HepG2 (cell line): Measurements from ENCODE around the gene PCBP4. TPM values are rescaled to one million over a fixed set of nuclear protein-coding genes. Genes with fewer than 3 reads are reported as not detected.

ENCODE experiments used
- ATAC-seq: fragments of 200-7000 bp; cut with Tn5 transposase; 3 replicates; pipeline ENCODE4 v1.9.1; 2020; ENCODE audit warnings: mild to moderate bottlenecking, moderate library complexity
- BruUV-seq: library from RNA; stranded (reverse); fragments of 400-500 nt; replicated peaks from 2 replicates; lab custom pipeline; 2021; lab: Mats Ljungman, UMichigan
- CTCF ChIA-PET: fragments of 300-600 bp; formaldehyde crosslinking; extraction: SDS; loops from one replicate; lab custom pipeline; 2021; ENCODE audit warnings: low total read pairs, inconsistent platforms, low intra/inter-chr PET ratio; lab: Yijun Ruan, JAX
- POLR2A ChIA-PET: fragments of 350-600 bp; sonication (Branson Sonifier 250); formaldehyde crosslinking; loops from one replicate; lab custom pipeline; 2020; ENCODE audit warnings: antibody characterized with exemption, inconsistent platforms; lab: Yijun Ruan, JAX
- DNase-seq: peaks from one replicate; pipeline ENCODE4 v3.0.0-alpha.2; 2015; ENCODE audit warnings: low spot score
- FAIRE-seq: peaks from 3 replicates; lab custom pipeline; 2011; peaks lifted over from hg19 to GRCh38; lab: Jason Lieb, UNC
- H2AFZ ChIP-seq: one replicate; pipeline ENCODE4 v1.6.1; 2011; ENCODE audit warnings: low read length, inconsistent platforms
- H3K27ac ChIP-seq: fragments of 300-600 bp; 3 replicates; pipeline ENCODE4 v1.8.0; 2011; ENCODE audit warnings: mixed run types, mild to moderate bottlenecking, mixed read lengths, low read length, inconsistent platforms; ENCODE audit not compliant: insufficient read depth; ENCODE audit errors: extremely low read length
- H3K27me3 ChIP-seq, 2 experiments: fragments of 200-600 bp in 1 of 2; 2 replicates in 1 of 2; 3 replicates in 1 of 2; pipeline versions ENCODE4 v1.6.0 to v1.8.0; 2011; ENCODE audit warnings: low read length in 2 of 2, mild to moderate bottlenecking in 2 of 2, moderate library complexity in 2 of 2, inconsistent platforms in 1 of 2; ENCODE audit not compliant: insufficient read depth in 2 of 2, control insufficient read depth in 1 of 2
- H3K36me3 ChIP-seq, 2 experiments: fragments of 200-600 bp in 1 of 2; replicated peaks in 1 of 2; 2 replicates in 1 of 2; 3 replicates in 1 of 2; pipeline versions ENCODE4 v1.5.1 to v1.8.0; 2011; ENCODE audit warnings: low read length in 2 of 2, inconsistent platforms in 1 of 2; ENCODE audit not compliant: insufficient read depth in 2 of 2, control insufficient read depth in 1 of 2
- H3K4me1 ChIP-seq: 2 replicates; pipeline ENCODE4 v1.5.1; 2012; ENCODE audit warnings: low read length, inconsistent platforms; ENCODE audit not compliant: insufficient read depth
- H3K4me2 ChIP-seq: 2 replicates; pipeline ENCODE4 v1.6.0; 2011; ENCODE audit warnings: low read depth, low read length, inconsistent platforms
- H3K4me3 ChIP-seq, 3 experiments: fragments of 200-600 bp in 1 of 3; sonication (generic), shearing (Covaris generic) in 1 of 3; replicated peaks in 1 of 3; 2 replicates each; pipeline ENCODE4 v1.5.1; 2011 to 2016; ENCODE audit warnings: low read length in 3 of 3, inconsistent platforms in 2 of 3, low read depth in 2 of 3, mild to moderate bottlenecking in 2 of 3, control low read depth in 1 of 3, mixed read lengths in 1 of 3; ENCODE audit not compliant: insufficient read depth in 1 of 3
- H3K79me2 ChIP-seq: one replicate; pipeline ENCODE4 v1.6.1; 2011; ENCODE audit warnings: low read length, inconsistent platforms; ENCODE audit not compliant: insufficient read depth
- H3K9ac ChIP-seq: 2 replicates; pipeline ENCODE4 v1.6.0; 2011; ENCODE audit warnings: mild to moderate bottlenecking, low read depth, low read length, inconsistent platforms; ENCODE audit not compliant: insufficient read depth
- H3K9me3 ChIP-seq: 2 replicates; pipeline ENCODE4 v1.5.1; 2012; ENCODE audit warnings: mild to moderate bottlenecking, low read length
- H4K20me1 ChIP-seq: 2 replicates; pipeline ENCODE4 v1.6.0; 2011; ENCODE audit warnings: inconsistent platforms, mild to moderate bottlenecking, low read length, moderate library complexity; ENCODE audit not compliant: insufficient read depth
- EHMT2 ChIP-seq: fragments of 200-600 bp; sonication (generic); IDR thresholded peaks from 2 replicates; pipeline ENCODE4 v1.7.0; 2017; ENCODE audit warnings: antibody characterized with exemption, low read depth, low read length, borderline replicate concordance
- HIVEP1 ChIP-seq: sonication (generic); formaldehyde crosslinking; IDR thresholded peaks from 2 replicates; pipeline ENCODE4 v1.4.0; 2020; ENCODE audit warnings: mild to moderate bottlenecking, missing genetic modification reagents
- HMG20B ChIP-seq: conservative IDR thresholded peaks from 2 replicates; pipeline ENCODE4 v1.6.1; 2016; ENCODE audit warnings: missing genetic modification reagents, missing compliant biosample characterization
- JUNB ChIP-seq: sonication (generic); formaldehyde crosslinking; IDR thresholded peaks from 2 replicates; pipeline ENCODE4 v1.8.0; 2022; ENCODE audit warnings: missing genetic modification reagents, mild to moderate bottlenecking, borderline replicate concordance
- KDM1A ChIP-seq: IDR thresholded peaks from 2 replicates; pipeline ENCODE4 v1.6.1; 2016; ENCODE audit warnings: missing compliant biosample characterization
- KDM3A ChIP-seq: IDR thresholded peaks from 2 replicates; pipeline ENCODE4 v1.6.1; 2018; ENCODE audit warnings: low read depth, missing compliant biosample characterization
- KDM5B ChIP-seq: sonication (generic); formaldehyde crosslinking; IDR thresholded peaks from 2 replicates; pipeline ENCODE4 v1.4.0; 2020; ENCODE audit warnings: missing genetic modification reagents, mild to moderate bottlenecking, borderline replicate concordance
- KLF6 ChIP-seq: IDR thresholded peaks from 2 replicates; pipeline ENCODE4 v1.8.0; 2016; ENCODE audit warnings: missing biosample characterization, missing genetic modification reagents
- MIER2 ChIP-seq: IDR thresholded peaks from 2 replicates; pipeline ENCODE4 v1.6.1; 2016; ENCODE audit warnings: missing biosample characterization, missing genetic modification reagents
- POLR2G ChIP-seq: fragments of 200-400 bp; formaldehyde crosslinking; IDR thresholded peaks from 2 replicates; pipeline ENCODE4 v1.6.1; 2018; ENCODE audit warnings: mild to moderate bottlenecking, low read depth, low read length, moderate library complexity
- REPIN1 ChIP-seq: sonication (generic); formaldehyde crosslinking; IDR thresholded peaks from 2 replicates; pipeline ENCODE4 v1.8.0; 2022; ENCODE audit warnings: missing genetic modification reagents, low read depth, mild to moderate bottlenecking, borderline replicate concordance
- SNRNP70 ChIP-seq: fragments of 200-400 bp; formaldehyde crosslinking; IDR thresholded peaks from 2 replicates; pipeline ENCODE4 v1.6.1; 2017; ENCODE audit warnings: mild to moderate bottlenecking, low read depth, low read length, moderate library complexity
- SP1 ChIP-seq, 2 experiments: fragments of 450-650 bp in 1 of 2; sonication (generic) in 1 of 2; formaldehyde crosslinking in 1 of 2; IDR thresholded peaks; 2 replicates each; pipeline versions ENCODE4 v1.4.0 to v1.6.1; 2016 to 2020; ENCODE audit warnings: missing genetic modification reagents in 1 of 2
- SPEN ChIP-seq: sonication (generic); formaldehyde crosslinking; IDR thresholded peaks from 2 replicates; pipeline ENCODE4 v1.5.1; 2020; ENCODE audit warnings: low read depth, mild to moderate bottlenecking, missing genetic modification reagents
- ZBTB7B ChIP-seq: sonication (generic); formaldehyde crosslinking; IDR thresholded peaks from 2 replicates; pipeline ENCODE4 v1.4.0; 2020; ENCODE audit warnings: missing genetic modification reagents
- ZNF205 ChIP-seq: IDR thresholded peaks from 2 replicates; pipeline ENCODE4 v1.6.1; 2018; ENCODE audit warnings: missing biosample characterization, missing genetic modification reagents
- ZNF230 ChIP-seq: sonication (generic); formaldehyde crosslinking; IDR thresholded peaks from 2 replicates; pipeline ENCODE4 v1.4.0; 2020; ENCODE audit warnings: mild to moderate bottlenecking, missing genetic modification reagents
- ZNF501 ChIP-seq: sonication (generic); formaldehyde crosslinking; IDR thresholded peaks from 2 replicates; pipeline ENCODE4 v1.5.1; 2020; ENCODE audit warnings: mild to moderate bottlenecking, moderate library complexity, missing genetic modification reagents
- ZNF672 ChIP-seq: sonication (generic); formaldehyde crosslinking; IDR thresholded peaks from 2 replicates; pipeline ENCODE4 v1.8.1; 2022; ENCODE audit warnings: missing genetic modification reagents
- ZNF713 ChIP-seq: sonication (generic); formaldehyde crosslinking; IDR thresholded peaks from 2 replicates; pipeline ENCODE4 v1.4.0; 2020; ENCODE audit warnings: mild to moderate bottlenecking, missing genetic modification reagents
- WGBS: methylation state at CpG from one replicate; pipeline ENCODE4 v1.1.6; 2017; ENCODE audit warnings: low lambda C conversion rate; 5-methylcytosine and 5-hydroxymethylcytosine counted together
- in situ Hi-C: cut with HindIII; loops from 2 replicates; pipeline ENCODE4 v1.10.0; 2017; ENCODE audit warnings: low pct_unique_long_range_greater_than_20kb; ENCODE audit not compliant: extremely low pct_ligation_motif_present
- intact Hi-C: fragments of 100-400 bp; cut with micrococcal nuclease; formaldehyde crosslinking; loops from one replicate; pipeline ENCODE4 v1.10.0; 2022; ENCODE audit not compliant: unreplicated experiment
- polyA plus RNA-seq, 8 experiments: library from polyadenylated mRNA; depleted of rRNA in 3 of 8; stranded (reverse) in 7 of 8; unstranded in 1 of 8; fragments of >200 nt; fragmentation: Illumina TruSeq in 4 of 8; extraction: Trizol in 4 of 8; gene quantifications; 2 replicates each; pipeline versions ENCODE4 v1.2.1 to v1.2.3, GENCODE V29; 2011 to 2016; ENCODE audit warnings: low read depth in 4 of 8, missing spikeins in 1 of 8, mixed read lengths in 1 of 8; ENCODE audit not compliant: insufficient read depth in 1 of 8
- total RNA-seq, 5 experiments: library from RNA; depleted of rRNA; stranded (reverse); fragments of >200 nt; fragmentation: Illumina TruSeq; extraction: Trizol; gene quantifications; 2 replicates each; pipeline ENCODE4 v1.2.3, GENCODE V29; 2016; ENCODE audit warnings: low read depth in 1 of 5
- TF ChIP-seq, protein P1 (sequence below): sonication (generic); formaldehyde crosslinking; IDR thresholded peaks from 2 replicates; pipeline ENCODE4 v1.5.1; 2020; ENCODE audit warnings: mild to moderate bottlenecking, missing genetic modification reagents
- TF ChIP-seq, protein P2 (sequence below): sonication (generic); formaldehyde crosslinking; IDR thresholded peaks from 2 replicates; pipeline ENCODE4 v1.4.0; 2020; ENCODE audit warnings: mild to moderate bottlenecking, missing genetic modification reagents

The PCBP4 gene
- total and polyA plus RNA-seq, 2 of the 13 experiments (the other 11 are each of a cell fraction or from before 2014, with no cell fraction given) = 36.8 to 51.3 TPM

DNA sequence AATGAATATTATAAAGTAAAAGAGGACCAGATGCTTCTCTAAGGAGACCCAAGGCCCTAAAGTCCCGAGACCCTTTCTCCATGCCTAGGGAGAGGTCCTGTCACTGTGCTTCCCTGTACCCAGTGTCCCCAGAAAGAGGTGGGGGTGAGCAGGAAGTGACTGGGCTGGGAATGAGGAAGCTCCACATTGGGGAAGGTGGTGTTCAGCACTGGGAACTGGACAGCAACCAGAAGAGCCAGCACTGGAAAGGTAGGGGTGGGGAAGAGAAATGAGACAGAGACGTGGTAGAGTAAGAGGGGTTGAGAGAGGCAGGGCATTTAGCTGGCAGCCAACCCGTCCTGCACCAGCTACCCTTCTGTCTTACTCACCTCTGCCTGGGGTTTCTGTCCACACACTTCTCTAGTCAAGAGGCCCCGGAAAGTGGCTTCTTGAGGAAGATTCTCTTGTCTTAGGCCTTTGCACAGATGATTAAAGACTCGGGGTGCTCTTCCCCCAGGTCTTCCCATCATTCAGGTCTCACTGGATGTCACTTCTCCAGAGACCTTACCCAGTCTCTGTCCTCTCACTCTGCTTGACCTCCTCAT, 37.7 kb downstream of the PCBP4 start:
- DNase-seq = no peak
- peak; percentile 42 for ATAC-seq
- Histone ChIP-seq H3K36me3 (peaks cover 4 to 18% of the 10 kb centered on the region in 2 experiments; a peak in 4 of 5 replicates), H2AFZ (no peak overlapping the region), H3K4me2 (no peak overlapping the region), H3K9me3 (no peaks in the 10 kb centered on the region), H3K27ac (no peak overlapping the region), H3K9ac (no peak overlapping the region), H3K4me3 (no peak overlapping the region), H4K20me1 (no peaks in the 10 kb centered on the region), H3K4me1 (no peaks in the 10 kb centered on the region), H3K79me2 (no peaks in the 10 kb centered on the region), H3K27me3 (no peaks in the 10 kb centered on the region)
- WGBS = 75% methylated on average over 5 of the region's 5 CpGs
- no TSS peak for BruUV-seq
- ChIA-PET CTCF (no interaction called here), POLR2A (no interaction called here)
- in situ Hi-C loops (no loop called here), intact Hi-C loops (no loop called here)
- FAIRE-seq = no peak
- TF ChIP-seq ZNF501 (CRISPR knock-in tag) (no peak), ZNF713 (CRISPR knock-in tag) (no peak), REPIN1 (no peak), SNRNP70 (no peak), POLR2G (0 out of 2 replicates have a peak, but pooled peaks have one; percentile 31), KLF6 (CRISPR knock-in tag) (no peak), ZNF230 (CRISPR knock-in tag) (no peak), HIVEP1 (CRISPR knock-in tag) (no peak), MIER2 (CRISPR knock-in tag) (peak; percentile 95), EHMT2 (0 out of 2 replicates have a peak, but pooled peaks have one; percentile 30), KDM5B (CRISPR knock-in tag) (no peak), ZNF672 (CRISPR knock-in tag) (no peak), HMG20B (CRISPR knock-in tag) (no peak), KDM1A (CRISPR knock-in tag) (no peak), JUNB (CRISPR knock-in tag) (no peak), ZBTB7B (no peak), KDM3A (CRISPR knock-in tag) (no peak), ZNF205 (CRISPR knock-in tag) (no peak), SPEN (CRISPR knock-in tag) (no peak), SP1 (IDR thresholded peaks at IDR 0.05) (no peak), SP1 (CRISPR knock-in tag; IDR thresholded peaks at IDR 0.05) (no peak)
- TF ChIP-seq, protein P1, sequence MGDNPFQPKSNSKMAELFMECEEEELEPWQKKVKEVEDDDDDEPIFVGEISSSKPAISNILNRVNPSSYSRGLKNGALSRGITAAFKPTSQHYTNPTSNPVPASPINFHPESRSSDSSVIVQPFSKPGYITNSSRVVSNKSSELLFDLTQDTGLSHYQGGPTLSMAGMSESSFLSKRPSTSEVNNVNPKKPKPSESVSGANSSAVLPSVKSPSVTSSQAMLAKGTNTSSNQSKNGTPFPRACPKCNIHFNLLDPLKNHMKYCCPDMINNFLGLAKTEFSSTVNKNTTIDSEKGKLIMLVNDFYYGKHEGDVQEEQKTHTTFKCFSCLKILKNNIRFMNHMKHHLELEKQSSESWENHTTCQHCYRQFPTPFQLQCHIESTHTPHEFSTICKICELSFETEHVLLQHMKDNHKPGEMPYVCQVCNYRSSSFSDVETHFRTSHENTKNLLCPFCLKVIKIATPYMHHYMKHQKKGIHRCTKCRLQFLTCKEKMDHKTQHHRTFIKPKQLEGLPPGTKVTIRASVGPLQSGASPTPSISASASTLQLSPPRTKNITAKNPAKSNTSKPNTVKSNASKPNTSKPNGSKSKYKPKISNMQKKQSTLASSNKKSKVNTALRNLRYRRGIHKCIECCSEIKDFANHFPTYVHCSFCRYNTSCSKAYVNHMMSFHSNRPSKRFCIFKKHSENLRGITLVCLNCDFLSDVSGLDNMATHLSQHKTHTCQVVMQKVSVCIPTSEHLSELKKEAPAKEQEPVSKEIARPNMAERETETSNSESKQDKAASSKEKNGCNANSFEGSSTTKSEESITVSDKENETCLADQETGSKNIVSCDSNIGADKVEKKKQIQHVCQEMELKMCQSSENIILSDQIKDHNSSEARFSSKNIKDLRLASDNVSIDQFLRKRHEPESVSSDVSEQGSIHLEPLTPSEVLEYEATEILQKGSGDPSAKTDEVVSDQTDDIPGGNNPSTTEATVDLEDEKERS (CRISPR knock-in tag) = no peak
- TF ChIP-seq, protein P2, sequence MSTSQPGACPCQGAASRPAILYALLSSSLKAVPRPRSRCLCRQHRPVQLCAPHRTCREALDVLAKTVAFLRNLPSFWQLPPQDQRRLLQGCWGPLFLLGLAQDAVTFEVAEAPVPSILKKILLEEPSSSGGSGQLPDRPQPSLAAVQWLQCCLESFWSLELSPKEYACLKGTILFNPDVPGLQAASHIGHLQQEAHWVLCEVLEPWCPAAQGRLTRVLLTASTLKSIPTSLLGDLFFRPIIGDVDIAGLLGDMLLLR (CRISPR knock-in tag) = no peak
